ENCODE data around the gene PAFAH1B1. TPM values are rescaled to one million over a fixed set of nuclear protein-coding genes. Genes with fewer than 3 reads are reported as not detected.
"Not testable (repeated sequence)": the region's sequence is repeated elsewhere in the genome, so short reads cannot be mapped to it uniquely, and the experiment has no call there.

The PAFAH1B1 gene
- total RNA-seq, 1 donor from 2014 or later: 60.8 TPM

- no peak for DNase-seq (ENCODE audit: low read depth)
- TF ChIP-seq CTCF (conservative IDR thresholded peaks at IDR 0.05; ENCODE audit: low read depth, low read length): no peak
- no peak overlapping the region for H3K4me3 ChIP-seq (ENCODE audit: low read depth, low read length)
These were observed 30.9 kb downstream of the PAFAH1B1 start for GRCh38 chr17:2624292-2624731.

DNA sequence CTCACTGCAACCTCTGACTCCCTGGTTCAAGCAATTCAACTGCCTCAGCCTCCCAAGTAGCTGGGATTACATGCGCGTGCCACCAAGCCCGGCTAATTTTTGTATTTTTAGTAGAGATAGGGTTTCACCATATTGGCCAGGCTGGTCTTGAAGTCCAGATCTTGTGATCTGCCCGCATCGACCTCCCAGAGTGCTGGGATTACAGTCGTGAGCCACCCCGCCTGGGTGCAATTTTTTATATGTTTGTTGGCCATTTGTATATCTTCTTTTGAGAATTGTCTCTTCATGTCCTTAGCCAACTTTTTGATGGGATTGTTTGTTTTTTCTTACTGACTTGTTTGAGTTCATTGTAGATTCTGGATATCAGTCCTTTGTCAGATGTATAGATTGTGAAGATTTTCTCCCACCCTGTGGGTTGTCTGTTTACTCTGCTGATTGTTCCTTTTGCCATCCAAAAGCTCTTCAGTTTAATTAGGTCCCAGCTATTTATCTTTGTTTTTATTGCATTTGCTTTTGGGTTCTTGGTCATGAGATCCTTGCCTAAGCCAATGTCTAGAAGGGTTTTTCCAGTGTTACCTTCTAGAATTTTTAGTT, 33.3 kb downstream of the PAFAH1B1 start:
- DNase-seq (ENCODE audit: low read depth); H3K4me3 ChIP-seq (ENCODE audit: low read depth, low read length): not testable (repeated sequence)

- not testable (repeated sequence) for H3K4me3 ChIP-seq (ENCODE audit: low read depth, low read length); DNase-seq (ENCODE audit: low read depth)
These were observed 35.5 kb downstream of the PAFAH1B1 start for GRCh38 chr17:2628922-2629321.

GRCh38 chr17:2631211-2631610, 37.8 kb downstream of the PAFAH1B1 start:
- no peak for DNase-seq (ENCODE audit: low read depth)
- H3K4me3 ChIP-seq (ENCODE audit: low read depth, low read length): no peak overlapping the region
- no peak for TF ChIP-seq CTCF (conservative IDR thresholded peaks at IDR 0.05; ENCODE audit: low read depth, low read length)

DNA sequence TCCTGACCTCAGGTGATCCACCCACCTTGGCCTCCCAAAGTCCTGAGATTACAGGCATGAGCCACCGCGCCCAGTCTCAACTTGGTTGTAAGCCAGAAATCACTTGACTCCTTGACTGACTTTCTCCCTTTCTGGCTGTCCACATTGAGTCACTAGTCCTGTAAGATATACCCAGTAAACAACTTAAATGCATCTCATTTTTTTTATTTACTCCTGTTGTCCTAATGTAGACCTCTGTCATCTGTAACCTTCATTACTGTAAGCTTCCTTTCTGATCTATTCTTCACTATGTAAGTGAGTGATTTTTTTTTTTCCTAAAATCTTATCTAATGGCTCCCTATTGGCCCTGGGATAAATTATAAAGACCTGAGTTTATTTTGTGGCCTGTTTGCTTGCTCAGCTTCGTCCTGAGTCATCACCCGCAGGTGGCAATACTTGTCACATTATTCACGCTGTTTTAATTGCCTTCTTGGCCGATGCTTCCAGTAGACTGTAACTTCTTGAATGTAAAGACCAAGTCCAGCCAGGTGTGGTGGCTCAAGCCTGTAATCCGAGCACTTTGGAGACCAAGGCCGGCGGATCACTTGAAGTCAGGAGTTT, 41.0 kb downstream of the PAFAH1B1 start:
- no peak for TF ChIP-seq CTCF (conservative IDR thresholded peaks at IDR 0.05; ENCODE audit: low read depth, low read length)
- H3K4me3 ChIP-seq (ENCODE audit: low read depth, low read length): no peak overlapping the region
- peak; percentile 59 for DNase-seq (ENCODE audit: low read depth)

DNA sequence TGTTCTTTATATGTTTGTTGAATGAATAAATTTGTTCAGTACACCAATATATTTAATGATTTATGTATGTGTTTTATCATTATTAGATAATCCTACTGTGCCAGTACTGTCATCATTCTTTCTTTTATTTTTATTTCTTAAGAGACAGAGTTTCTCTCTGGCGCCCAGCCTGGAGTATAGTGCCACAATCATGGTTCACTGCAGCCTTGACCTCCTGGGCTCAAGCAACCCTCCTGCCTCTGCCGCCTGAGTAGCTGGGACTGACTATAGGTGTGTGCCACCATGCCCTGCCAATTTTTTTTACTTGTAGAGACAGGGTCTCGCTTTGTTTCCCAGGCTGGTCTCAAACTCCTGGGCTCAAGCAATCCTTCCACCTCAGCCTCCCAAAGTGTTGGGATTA, 41.8 kb downstream of the PAFAH1B1 start:
- TF ChIP-seq CTCF (conservative IDR thresholded peaks at IDR 0.05; ENCODE audit: low read depth, low read length): no peak
- peak; percentile 3 for DNase-seq (ENCODE audit: low read depth)
- H3K4me3 ChIP-seq (ENCODE audit: low read depth, low read length): no peak overlapping the region

GRCh38 chr17:2635675-2636074, 42.2 kb downstream of the PAFAH1B1 start:
- no peak for TF ChIP-seq CTCF (conservative IDR thresholded peaks at IDR 0.05; ENCODE audit: low read depth, low read length)
- DNase-seq (ENCODE audit: low read depth): no peak
- no peak overlapping the region for H3K4me3 ChIP-seq (ENCODE audit: low read depth, low read length)

DNA sequence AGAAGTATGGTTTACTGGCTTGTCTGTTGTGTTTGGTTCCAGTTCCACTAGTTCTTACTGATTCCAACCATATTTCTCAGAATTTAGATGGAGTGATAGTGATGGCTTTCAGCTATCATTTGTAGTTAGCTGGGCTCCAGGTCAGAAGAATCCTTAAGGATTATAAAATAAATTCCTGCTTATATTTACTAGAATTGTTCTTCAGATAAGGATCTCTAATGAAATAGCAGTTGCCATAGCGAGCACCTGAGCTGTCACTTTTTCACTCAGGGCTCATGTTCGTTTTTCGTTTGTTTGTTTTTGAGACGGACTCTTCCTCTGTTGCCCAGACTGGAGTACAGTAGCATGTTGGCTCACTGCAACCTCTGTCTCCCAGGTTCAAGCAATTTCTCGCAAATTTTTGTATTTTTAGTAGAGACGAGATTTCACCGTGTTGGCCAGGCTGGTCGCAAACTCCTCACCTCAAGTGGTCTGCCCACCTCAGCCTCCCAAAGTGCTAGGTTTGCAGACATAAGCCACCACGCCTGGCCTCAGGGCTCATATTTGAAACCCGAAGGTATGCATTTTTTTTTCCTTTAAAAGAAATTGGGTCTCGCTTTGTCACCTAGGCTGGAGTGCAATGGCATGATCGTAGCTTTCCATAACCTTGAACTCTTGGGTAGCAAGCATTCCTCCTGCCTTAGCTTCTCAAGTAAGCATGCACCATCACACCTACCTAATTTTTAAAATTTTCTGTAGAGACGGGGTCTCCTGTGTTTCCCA, 42.9 kb downstream of the PAFAH1B1 start:
- no peak for TF ChIP-seq CTCF (conservative IDR thresholded peaks at IDR 0.05; ENCODE audit: low read depth, low read length)
- no peak for DNase-seq (ENCODE audit: low read depth)
- no peak overlapping the region for H3K4me3 ChIP-seq (ENCODE audit: low read depth, low read length)

Data from epithelial cell of proximal tubule (primary cell).